HG03135 (cell line): ENCODE results near the gene FKBP3.

ENCODE experiments used
- ATAC-seq: cut with Tn5 transposase; IDR thresholded peaks from one replicate; pipeline ENCODE4 v1.9.1; 2021; ENCODE audit warnings: mild to moderate bottlenecking, moderate library complexity; ENCODE audit not compliant: unreplicated experiment

FKBP3 gene

GRCh38 chr14:45065956-45066355 lies 68.3 kb downstream of the FKBP3 start:
- ATAC-seq: no peak
